ENCODE data around the gene KRT14. TPM values are rescaled to one million over a fixed set of nuclear protein-coding genes. Genes with fewer than 3 reads are reported as not detected.
"Not testable (repeated sequence)": the region's sequence is repeated elsewhere in the genome, so short reads cannot be mapped to it uniquely, and the experiment has no call there.

KRT14 gene
- polyA plus RNA-seq, 3 donors, result 0.28 to 0.55 (median 0.35) TPM

DNA sequence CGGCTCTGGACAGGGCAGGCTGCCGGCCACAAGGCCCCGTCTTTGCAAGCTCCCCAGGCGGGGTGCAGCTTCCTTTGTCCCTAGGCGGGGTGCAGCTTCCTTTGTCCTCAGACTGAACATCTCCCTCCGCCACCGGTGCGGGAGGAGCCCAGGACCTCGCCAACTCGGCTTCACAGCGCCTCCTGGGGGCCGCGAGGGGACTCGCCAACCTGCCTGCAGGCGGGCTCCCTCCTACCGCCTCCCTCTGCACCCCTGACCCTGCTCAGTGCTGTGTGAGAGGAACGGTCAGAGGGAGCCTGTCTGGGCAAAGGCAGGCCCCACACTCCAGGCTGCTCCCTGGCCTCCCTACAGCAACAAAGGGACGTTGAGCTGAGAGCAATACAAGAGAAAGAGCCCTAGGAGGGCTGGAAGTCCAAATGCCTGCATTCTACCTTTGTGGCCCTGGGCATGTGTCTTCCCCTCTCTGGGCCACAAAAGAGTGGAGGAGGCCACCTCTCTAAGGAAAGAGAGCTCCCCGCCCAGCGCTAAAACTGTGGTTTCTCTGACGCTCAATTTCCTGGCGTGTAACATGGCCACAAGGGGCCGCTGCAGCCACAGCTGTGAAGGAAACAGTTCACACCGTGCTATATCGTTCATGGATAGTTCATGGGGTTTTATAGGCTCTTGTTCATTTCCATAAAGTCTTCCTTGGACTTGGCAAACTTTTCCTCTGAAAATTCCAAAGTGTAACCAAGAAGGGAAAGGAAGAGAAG, 37.7 kb downstream of the KRT14 start:
- DNase-seq (ENCODE audit: low read depth in 3 of 3, low spot score in 2 of 3), result peak in 2 of 3 donors; percentile 65 to 80

- DNase-seq (ENCODE audit: low read depth in 3 of 3, low spot score in 2 of 3), result no peak
These were observed 38.5 kb downstream of the KRT14 start for GRCh38 chr17:41547921-41548843.

- DNase-seq (ENCODE audit: low read depth in 3 of 3, low spot score in 2 of 3), result no peak
These were observed 39.3 kb downstream of the KRT14 start for GRCh38 chr17:41547378-41547841.

DNA sequence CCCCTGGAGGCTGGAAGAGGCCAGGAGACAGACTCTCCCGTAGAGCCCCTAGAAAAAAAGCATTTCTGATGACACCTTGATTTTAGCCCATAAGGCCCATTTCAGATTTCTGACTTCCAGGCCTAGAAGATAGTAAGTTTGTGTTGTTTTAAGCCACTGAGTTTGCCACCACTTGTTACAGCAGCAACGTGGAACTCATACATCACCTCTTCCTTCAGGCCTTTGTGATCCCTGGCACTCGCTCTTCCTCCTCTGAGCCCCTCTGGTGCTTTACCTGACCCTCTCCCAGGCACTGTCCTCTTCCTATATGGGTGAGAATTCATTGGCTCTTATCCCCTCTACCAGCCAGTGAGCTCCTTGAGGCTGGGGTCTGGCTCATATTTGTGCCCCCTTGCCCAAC, 39.9 kb downstream of the KRT14 start:
- no peak for DNase-seq (ENCODE audit: low read depth in 3 of 3, low spot score in 2 of 3)

GRCh38 chr17:41545829-41546410, 40.8 kb downstream of the KRT14 start:
- no peak for DNase-seq (ENCODE audit: low read depth in 3 of 3, low spot score in 2 of 3)

DNA sequence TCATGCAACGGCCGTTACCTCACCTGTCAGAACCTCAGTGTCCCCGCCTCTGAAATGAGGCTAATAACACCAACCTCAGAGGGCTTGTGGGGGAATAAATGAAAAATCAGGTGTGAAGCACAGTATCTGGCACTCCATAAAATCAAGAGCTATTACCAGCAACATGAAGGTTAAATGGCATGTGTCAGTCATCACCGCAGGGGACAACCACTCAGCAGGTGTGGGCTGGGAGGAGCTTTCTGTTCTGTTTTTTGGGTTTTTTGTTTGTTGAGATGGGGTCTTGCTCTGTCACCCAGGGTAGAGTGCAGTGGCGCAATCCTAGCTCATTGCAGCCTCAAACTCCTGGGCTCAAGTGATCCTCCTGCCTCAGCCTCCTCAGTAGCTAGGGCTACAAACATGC, 41.8 kb downstream of the KRT14 start:
- DNase-seq (ENCODE audit: low read depth in 3 of 3, low spot score in 2 of 3), result no peak

GRCh38 chr17:41544491-41544892, 42.2 kb downstream of the KRT14 start:
- DNase-seq (ENCODE audit: low read depth in 3 of 3, low spot score in 2 of 3), result no peak

DNA sequence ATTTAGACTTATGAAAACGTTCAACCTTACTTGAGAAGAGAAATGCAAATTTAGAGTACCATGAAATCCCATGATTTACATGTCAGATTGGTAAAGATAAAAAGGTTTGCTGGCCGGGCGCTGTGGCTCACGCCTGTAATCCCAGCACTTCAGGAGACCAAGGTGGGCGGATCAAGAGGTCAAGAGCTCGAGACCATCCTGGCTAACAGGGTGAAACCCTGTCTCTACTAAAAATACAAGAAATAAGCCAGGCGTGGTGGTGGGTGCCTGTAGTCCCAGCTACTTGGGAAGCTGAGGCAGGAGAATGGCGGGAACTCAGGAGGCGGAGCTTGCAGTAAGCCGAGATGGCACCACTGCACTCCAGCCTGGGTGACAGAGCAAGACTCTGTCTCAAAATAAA, 43.9 kb downstream of the KRT14 start:
- not testable (repeated sequence) for DNase-seq (ENCODE audit: low read depth in 3 of 3, low spot score in 2 of 3)

DNA sequence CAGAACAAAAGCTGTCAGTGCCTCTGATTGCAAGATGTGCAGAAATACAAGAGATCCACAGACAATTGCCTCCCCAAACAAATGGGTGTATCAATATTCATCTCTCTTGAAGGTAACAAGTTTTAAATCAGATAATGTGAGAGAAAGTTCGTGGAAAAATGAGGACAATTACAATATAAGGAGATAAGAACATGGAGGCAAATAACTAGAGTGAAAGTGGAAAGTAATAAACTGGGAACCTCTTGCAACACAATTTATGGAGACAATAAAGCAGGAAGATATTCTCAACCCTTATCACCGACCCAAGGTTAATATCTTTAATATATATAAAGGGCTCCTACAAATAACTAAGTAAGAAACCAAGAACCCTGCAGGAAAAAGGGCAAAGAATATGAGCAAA, 44.3 kb downstream of the KRT14 start:
- DNase-seq (ENCODE audit: low read depth in 3 of 3, low spot score in 2 of 3), result no peak

DNA sequence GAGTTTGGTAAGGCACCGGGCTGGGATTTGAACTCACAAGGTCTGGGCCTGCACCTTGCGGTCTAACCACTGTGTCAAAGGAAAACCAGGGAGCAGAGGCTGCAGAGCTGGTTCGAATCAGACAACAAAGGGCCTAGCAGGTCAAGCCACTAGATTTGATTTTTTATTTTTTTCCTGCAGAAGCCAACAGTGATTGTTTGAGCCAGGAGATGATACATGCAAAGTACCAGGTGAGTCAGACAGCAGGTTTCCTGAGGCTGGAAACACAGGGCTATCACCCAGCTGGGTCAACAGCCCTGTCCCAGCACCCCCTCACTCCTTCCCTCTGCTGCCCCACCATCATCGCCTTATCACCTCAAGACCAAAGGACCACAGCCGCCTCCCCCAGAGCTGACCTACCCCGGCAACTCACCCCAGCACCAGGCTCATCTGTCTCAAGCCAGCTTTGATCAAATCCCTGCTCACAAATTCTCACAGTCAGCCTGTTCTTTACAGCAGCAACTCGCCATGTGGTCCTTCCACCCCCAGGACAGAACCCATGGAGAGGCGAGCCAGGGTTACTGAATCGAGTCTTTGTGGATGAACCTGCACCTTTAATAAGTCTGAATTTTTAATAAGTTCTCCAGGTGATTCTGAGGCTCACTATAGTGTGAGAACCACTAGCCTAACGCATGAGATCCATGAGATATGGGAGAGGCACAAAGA, 45.6 kb downstream of the KRT14 start:
- DNase-seq (ENCODE audit: low read depth in 3 of 3, low spot score in 2 of 3), result no peak

DNA sequence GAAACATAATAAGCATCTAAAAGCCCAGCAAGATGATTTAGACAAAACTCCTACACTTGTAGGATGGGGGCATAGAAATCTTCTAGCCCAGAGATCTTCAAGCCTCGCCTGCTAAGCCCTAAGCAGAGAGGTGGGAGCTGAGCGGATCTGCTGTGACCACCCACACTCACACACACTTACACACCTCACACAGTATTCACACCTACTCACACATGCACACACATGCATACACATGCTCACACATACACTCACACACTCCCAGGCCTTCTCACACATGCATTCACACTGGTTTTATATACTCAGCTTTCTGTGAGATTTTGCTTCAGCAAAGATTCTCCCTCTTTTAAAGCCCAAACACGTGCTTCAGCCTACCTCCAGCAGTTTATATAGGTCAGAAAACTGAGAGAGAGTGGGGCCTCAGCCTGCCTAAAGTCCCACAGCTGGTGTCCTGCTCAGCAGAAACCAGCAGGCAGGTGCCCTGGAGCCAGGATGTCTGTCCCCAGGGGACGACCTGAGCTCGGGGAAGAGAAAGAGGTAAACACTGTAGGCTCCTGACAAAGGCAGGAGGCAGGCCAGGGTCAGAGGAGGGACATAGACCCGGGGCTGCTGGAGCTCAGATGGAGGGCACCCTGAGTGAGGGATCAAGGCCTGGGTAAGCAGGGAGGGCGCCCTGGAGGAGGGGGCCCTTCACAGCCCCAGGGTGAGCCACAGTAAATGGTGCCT, 46.6 kb downstream of the KRT14 start:
- DNase-seq (ENCODE audit: low read depth in 3 of 3, low spot score in 2 of 3), result no peak

DNA sequence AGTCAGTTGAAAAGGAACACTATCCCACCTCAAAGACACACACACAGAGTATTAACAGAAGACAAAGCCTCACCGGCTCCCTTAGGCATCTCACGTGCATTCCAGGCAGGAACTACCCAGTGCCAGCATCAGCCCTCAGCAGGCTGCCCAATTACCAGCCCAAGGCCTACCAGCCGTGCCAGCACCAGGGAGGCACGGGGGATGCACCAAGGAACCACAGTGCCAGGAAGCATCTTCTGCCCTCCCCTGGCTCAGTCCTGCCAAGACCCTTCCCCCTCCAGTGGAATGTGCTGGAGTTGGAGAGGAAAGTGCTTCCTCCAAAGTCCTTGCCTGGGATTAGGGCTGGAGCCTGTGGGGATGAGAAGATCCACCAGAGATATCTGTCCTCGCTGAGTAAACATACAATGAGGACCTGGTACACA, 47.6 kb downstream of the KRT14 start:
- DNase-seq (ENCODE audit: low read depth in 3 of 3, low spot score in 2 of 3), result no peak

GRCh38 chr17:41538565-41538991, 48.1 kb downstream of the KRT14 start:
- DNase-seq (ENCODE audit: low read depth in 3 of 3, low spot score in 2 of 3), result no peak

DNA sequence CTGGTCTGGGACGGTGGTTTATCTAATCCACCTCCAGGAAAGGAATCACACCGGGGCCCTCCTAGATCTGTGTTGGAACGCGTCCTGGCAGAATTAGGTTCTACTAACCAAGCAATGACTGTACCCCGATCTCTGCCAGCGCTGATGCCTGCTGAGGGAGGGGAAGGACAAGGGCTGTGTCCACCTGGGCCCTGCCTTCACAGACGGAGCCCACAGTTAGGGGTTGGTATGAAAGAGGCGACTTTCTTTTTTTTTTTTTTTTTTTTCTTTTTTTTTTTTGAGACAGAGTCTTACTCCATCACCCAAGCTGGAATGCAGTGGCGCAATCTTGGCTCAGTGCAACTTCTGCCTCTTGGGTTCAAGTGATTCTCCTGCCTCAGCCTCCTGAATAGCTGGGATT, 48.7 kb downstream of the KRT14 start:
- DNase-seq (ENCODE audit: low read depth in 3 of 3, low spot score in 2 of 3), result no peak

GRCh38 chr17:41537614-41537954, 49.1 kb downstream of the KRT14 start:
- DNase-seq (ENCODE audit: low read depth in 3 of 3, low spot score in 2 of 3), result no peak

GRCh38 chr17:41536741-41537613, 49.7 kb downstream of the KRT14 start:
- no peak for DNase-seq (ENCODE audit: low read depth in 3 of 3, low spot score in 2 of 3)

- no peak for DNase-seq (ENCODE audit: low read depth in 3 of 3, low spot score in 2 of 3)
These were observed 50.8 kb downstream of the KRT14 start for GRCh38 chr17:41535764-41536481.

DNA sequence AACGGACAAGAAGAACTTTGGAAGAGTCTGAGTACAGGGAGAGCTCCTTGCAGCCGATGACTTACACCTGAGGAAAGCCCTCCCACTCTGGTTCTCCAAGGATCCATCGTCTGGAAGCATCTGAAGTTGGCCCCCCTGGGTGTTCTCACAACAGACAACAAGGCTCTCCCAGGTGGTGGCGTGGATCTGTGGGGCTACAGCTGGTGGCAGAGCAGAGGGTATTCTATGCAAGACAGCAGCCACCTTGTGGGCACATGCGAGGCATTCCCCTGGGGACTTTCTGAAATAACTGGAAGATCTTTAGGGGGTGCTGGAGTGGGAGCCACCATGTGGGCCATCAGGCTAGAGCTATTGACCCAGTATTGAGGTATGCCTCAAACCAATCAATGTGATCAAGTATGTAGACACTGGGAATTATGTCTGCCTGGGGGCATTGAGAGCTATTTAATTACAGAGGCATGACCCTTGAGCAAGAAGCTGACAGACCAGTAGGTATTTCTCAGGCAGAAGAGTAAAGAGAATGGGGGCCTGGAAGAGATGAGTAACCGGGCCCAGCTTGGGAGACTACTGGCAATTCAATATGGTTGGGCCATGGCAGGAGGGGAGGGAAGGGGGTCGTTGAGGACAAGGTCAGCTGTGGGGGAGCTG, 51.7 kb downstream of the KRT14 start:
- no peak for DNase-seq (ENCODE audit: low read depth in 3 of 3, low spot score in 2 of 3)
